Fibroblast of lung (primary cell): ENCODE results near the gene MYEF2.

Source experiments
- CTCF ChIP-seq, 2 donors: IDR thresholded peaks in 1 of 2; conservative IDR thresholded peaks in 1 of 2; 1 replicate in 1 of 2; 2 replicates in 1 of 2; pipeline ENCODE4 v1.5.1; 2011 to 2012; ENCODE audit warnings: low read length in 2 of 2, control low read depth in 1 of 2, inconsistent platforms in 1 of 2, low read depth in 1 of 2, mild to moderate bottlenecking in 1 of 2
- EZH2 ChIP-seq: IDR thresholded peaks from 2 replicates; pipeline ENCODE4 v1.5.1; 2012; ENCODE audit warnings: low read length, control low read depth, mild to moderate bottlenecking; ENCODE audit errors: missing control alignments

GRCh38 chr15:48090115-48090514, 88.0 kb downstream of the MYEF2 start:
- TF ChIP-seq CTCF (conservative IDR thresholded peaks at IDR 0.05 in 1 of 2, IDR thresholded peaks at IDR 0.05 in 1 of 2; ENCODE audit: low read depth in 1 of 2, low read length in 2 of 2) (no peak), EZH2 (no peak)
